ENCODE measurements around the gene CCDC88C.
A peak's percentile ranks its signal among the peaks of the same experiment; 100 is the strongest.

Gene CCDC88C

GRCh38 chr14:91363776-91364523, 53.7 kb downstream of the CCDC88C start:
- DNase-seq: no peak

GRCh38 chr14:91361233-91361811, 56.3 kb downstream of the CCDC88C start:
- DNase-seq: no peak

DNA sequence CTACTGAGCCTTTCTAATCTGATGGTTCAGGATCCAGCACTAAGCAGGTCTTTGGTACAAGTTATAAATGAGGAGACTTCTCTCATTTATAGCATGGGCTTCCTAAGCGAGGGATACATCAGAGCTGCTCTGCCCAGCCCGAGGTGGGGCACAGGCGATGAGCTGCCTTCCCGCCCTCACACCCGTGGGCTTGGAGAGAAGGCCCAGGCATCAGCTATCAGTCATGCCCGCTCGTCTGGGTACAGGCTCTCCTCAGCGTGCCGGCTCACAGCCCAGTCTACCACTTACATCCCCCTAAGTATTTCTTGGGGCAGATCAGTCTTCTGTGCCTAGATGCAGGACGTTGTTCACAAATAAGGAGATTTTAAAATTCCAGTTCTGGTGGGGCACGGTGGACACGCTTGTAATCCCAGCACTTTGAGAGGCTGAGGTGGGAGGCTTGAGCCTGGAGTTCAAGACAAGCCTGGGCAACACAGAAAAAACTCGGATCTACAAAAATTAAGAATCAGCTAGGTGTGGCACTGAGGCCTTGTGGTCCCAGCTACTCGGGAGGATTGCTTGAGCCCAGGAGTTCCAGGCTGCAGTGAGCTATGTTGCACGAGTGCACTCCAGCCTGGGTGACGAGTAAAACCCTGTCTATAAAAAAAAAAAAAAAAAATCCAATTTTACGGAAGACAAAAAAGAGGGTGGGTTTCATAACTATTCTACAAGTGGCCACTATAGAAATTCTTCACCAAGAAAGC, 57.0 kb downstream of the CCDC88C start:
- no peak for DNase-seq

DNA sequence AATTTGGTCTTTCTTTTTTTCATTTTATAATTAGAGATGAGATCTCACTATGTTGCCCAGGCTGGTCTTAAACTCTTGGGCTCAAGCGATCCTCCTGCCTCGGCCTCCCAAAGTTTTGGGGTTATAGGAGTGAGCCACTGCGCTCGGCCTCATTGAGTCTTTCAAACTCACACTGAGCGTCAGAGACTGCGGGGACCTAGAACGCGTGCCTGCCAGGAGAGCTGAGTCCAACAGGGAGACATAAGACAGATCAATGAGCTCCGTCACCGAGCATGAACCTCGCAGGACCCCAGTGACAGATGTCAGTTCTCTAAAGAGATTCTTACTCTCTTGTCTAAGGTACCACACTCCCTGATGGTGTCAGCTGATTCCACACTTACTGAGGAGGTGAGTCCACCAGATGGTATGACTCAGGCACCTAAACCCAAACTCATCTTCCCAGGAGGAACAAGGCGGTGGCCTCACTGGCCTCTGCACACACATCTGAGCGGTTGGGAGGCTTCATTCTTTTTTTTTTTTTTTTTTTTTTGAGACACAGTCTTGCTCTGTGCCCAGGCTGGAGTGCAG, 58.9 kb downstream of the CCDC88C start:
- DNase-seq: no peak

DNA sequence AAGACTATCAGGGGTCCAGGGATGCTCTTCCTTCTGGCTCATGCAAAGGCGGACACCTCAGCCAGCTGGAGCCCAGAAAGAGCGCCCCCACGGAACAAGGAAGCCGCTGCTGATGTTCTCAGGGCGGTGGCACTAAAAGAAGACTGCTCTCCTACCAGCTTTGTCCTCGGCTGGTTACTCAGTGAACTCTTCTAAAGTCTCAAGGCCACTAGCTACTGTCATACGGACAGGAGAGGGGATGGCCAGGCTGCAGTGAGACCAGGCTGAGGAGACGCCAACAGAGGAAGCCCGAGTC, 59.6 kb downstream of the CCDC88C start:
- no peak for DNase-seq

GRCh38 chr14:91357272-91358024, 60.2 kb downstream of the CCDC88C start:
- DNase-seq: no peak

DNA sequence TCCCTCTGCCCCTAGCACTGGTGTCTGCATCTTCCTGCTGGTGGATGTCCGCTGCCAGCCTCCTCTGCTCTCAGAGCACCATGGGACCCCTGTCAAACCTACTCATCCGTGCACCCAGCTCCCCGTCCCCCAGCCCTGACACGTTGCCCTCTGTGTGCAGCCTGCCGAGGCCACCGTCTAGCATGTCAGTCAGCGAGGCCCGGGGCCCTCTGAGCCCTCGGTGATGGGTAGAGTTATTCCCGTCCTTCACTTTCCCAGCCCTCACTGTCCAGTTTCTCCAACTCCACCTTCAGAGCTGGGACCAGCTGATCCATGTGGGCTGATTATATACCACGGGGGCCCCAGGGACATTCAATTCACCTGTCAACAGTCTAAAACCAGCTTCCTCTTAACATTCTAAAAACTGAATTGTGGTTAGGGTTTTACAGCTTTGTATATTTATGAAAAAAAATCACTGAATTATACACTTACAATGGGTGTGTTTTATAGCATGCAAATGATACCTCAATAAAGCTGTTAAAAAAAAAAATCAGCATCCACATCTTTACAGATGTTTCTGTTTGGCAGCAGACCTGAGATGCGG, 61.3 kb downstream of the CCDC88C start:
- DNase-seq: no peak

DNA sequence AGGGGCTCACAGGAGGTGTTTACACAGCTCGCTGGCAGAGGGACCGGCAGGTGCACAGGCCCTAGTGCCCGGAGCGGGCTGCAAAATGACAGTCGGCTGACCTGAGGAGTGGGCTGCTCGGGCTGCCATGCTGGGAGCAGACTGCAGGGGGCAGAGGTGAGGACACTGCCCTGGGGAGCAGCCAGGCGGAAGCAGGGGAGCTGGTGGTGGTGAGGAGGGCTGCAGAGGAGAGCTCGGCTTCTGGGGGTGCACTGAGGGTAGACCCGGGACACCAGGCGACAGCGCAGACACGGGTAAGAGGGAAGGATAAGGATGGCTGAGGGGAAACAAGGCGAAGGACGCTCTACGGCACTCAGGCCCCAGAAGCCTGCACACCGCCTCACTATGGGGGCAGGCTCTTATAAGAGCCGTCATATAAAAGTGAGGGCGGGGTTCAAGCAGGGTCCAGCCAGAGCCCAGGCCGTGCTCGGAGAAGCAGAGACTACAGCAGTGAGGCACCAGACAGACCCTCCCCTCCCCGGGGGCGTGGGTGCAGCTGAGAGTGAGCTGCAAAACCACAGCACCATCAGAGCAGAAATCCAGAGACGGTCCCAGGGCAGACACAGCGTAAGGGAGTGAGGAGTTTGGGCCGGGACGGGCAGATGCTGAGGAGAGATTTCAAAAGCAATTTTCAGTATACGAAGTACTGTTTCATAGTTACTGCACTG, 62.5 kb downstream of the CCDC88C start:
- DNase-seq: no peak

DNA sequence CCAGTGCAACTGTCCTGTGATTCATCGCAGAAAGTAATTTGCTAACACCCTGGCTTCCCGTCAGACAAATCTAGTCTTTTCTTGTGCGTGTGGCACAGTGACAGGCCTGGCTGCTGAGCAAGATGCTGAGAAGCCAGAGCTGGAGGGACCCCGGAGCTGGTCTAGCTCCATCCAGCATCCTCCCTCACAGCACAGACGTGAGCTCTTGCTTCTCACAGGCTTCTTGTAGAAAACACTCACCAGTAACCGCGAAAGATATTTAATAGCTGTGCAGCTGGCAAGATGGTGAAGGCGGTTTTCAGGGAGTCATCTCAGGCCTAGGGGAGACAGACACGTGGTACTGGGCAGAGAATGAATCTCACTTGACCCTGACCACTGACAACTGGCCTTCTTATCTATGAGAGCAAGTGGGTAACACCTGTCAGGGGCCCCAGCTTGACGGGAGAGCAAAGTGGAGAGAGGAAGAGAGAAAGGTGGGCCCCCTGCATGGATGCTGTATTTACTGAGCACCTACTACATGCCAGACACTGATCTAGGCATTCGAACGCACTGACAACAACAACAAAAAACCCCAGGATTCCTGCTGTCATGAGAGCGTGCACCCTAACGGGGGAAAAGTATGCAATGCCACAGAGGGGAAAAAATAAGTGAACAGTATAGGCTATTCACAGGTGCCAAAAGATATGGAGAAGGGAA, 63.3 kb downstream of the CCDC88C start:
- DNase-seq: no peak

GRCh38 chr14:91352728-91353692, 64.6 kb downstream of the CCDC88C start:
- no peak for DNase-seq

DNA sequence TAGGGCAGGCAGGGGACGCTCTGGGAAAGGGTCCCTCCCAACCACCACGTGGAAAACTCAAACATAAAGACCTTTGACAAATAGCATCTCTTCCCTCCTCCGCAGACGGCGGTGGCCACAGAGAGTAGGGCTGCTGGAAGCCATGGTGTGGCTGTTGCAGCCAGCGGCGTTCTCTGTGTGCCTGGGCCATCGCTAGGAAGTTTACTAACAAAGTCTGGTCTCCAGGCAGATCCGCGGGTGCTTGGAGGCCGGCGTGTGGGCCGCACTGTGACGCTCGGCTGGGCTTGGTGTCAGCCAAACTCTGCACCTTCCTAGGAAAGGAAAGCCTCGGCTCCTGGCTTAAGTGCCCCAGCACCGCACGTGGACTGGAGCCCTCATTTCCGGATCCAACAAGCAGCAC, 65.6 kb downstream of the CCDC88C start:
- DNase-seq: no peak

DNA sequence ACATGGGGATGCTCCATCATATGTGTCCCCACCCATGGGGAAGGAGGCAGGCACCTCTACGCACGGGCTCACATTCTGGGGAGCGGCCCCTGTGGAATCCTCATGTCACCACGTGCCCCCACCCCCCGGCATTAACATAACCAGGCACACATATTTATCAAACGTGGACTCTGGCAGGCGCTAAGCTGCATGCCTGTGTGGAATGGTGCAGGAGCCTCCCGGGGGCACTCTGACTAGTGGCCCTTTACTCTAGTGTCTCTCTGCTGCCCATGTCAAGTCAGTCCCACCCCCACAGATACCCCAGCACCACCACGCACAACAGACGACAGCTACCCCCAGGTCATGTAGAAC, 66.1 kb downstream of the CCDC88C start:
- no peak for DNase-seq

- peak; percentile 42 for DNase-seq
Measured at GRCh38 chr14:91350813-91351511, 66.7 kb downstream of the CCDC88C start.

DNA sequence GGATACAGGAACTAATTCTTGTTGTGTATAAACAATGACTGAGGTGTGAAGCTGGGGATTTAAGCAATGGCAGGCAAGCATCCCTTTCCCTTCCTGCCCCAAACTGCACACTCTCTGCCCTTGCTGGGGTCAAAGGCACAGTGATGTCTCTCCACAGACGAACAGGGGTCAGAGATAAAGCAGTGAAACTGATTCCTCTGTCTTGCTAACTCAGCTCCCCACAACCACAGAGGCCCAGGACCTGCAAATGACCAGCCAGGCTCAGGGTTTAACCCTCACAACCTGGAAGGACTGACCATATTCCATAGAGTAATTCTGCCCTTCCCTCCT, 67.2 kb downstream of the CCDC88C start:
- DNase-seq: no peak

- peak; percentile 44 for DNase-seq
Measured at GRCh38 chr14:91349481-91350074, 68.0 kb downstream of the CCDC88C start.

- DNase-seq: no peak
Measured at GRCh38 chr14:91348845-91349465, 68.7 kb downstream of the CCDC88C start.

- DNase-seq: no peak
Measured at GRCh38 chr14:91346838-91347173, 70.8 kb downstream of the CCDC88C start.

DNA sequence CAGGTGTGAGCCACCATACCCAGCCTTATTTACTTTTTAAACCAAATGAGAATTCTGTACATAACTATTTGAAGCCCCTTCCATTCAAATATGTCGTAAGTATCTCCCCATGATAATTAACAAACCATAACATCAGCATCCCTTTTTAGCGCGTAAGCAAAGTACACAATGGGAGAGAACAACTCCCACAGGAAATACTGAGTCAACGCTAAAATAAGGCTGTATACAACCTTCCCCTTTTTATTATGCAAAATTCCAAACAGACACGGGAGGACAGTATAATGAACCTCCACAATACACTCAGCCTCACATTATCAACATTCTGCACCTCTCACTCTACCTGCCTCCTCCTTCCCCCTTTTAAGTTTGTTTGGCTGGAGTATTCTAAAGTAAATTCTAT, 73.5 kb downstream of the CCDC88C start:
- no peak for DNase-seq

GRCh38 chr14:91343051-91343450, 74.6 kb downstream of the CCDC88C start:
- no peak for DNase-seq

Data from activated gamma-delta T cell treated with Interleukin-2 at 50 U/mL for 16 hours (primary cell).